NT2/D1 (cell line): ENCODE results near the gene DMXL2.

Experiments
- SUZ12 ChIP-seq: IDR thresholded peaks from 2 replicates; pipeline ENCODE4 v1.6.1; 2011; ENCODE audit not compliant: insufficient read length, insufficient read depth; ENCODE audit errors: extremely low read depth
- YY1 ChIP-seq: IDR thresholded peaks from 2 replicates; pipeline ENCODE4 v1.6.1; 2011; ENCODE audit not compliant: insufficient read length, insufficient read depth
- ZNF274 ChIP-seq: IDR thresholded peaks from 2 replicates; pipeline ENCODE4 v1.6.1; 2011; ENCODE audit warnings: mild to moderate bottlenecking, low read depth, low read length

DNA sequence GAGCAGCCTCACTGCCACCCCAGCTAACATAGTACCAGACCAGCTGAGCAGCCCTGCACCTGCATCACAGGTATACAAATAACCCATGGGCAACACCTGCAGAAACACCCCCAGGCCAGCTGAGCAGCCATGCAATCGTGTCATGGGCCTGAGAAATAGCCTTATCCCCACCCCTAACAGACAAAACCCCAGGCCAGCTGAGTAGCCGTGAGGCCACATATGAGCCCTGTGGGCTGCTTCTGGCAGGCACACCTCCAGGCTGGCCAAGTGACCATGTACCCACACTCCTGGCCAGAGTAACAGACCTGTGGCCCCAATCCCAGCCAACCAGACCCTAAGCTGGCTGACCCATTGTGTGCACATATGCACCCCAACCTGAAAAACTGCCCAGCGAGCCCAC, 138.6 kb downstream of the DMXL2 start:
- TF ChIP-seq YY1 (no peak), ZNF274 (no peak), SUZ12 (no peak)
